ENCODE measurements around the gene MPEG1.

The MPEG1 gene

GRCh38 chr11:59179121-59179520, 33.6 kb downstream of the MPEG1 start:
- H3K4me3 ChIP-seq = no peak overlapping the region
- DNase-seq (ENCODE audit: low spot score) = no peak
- TF ChIP-seq CTCF (IDR thresholded peaks at IDR 0.05) = no peak
- no peak overlapping the region for H3K27ac ChIP-seq

- TF ChIP-seq CTCF (IDR thresholded peaks at IDR 0.05) = no peak
- Histone ChIP-seq H3K27ac (no peak overlapping the region), H3K4me3 (no peak overlapping the region)
- no peak for DNase-seq (ENCODE audit: low spot score)
Observed at GRCh38 chr11:59178402-59178801, 34.3 kb downstream of the MPEG1 start.

- H3K27ac ChIP-seq = no peak overlapping the region
- no peak overlapping the region for H3K4me3 ChIP-seq
- no peak for TF ChIP-seq CTCF (IDR thresholded peaks at IDR 0.05)
- no peak for DNase-seq (ENCODE audit: low spot score)
Observed at GRCh38 chr11:59176330-59176729, 36.4 kb downstream of the MPEG1 start.

GRCh38 chr11:59175091-59175501, 37.6 kb downstream of the MPEG1 start:
- peak overlapping the region in 1 of 2 donors; percentile 38 for H3K27ac ChIP-seq
- no peak for TF ChIP-seq CTCF (IDR thresholded peaks at IDR 0.05)
- no peak overlapping the region for H3K4me3 ChIP-seq
- DNase-seq (ENCODE audit: low spot score) = no peak

- H3K27ac ChIP-seq = peak overlapping the region in 1 of 2 donors; percentile 38
- H3K4me3 ChIP-seq = no peak overlapping the region
- DNase-seq (ENCODE audit: low spot score) = no peak
- TF ChIP-seq CTCF (IDR thresholded peaks at IDR 0.05) = no peak
Observed at GRCh38 chr11:59174664-59175033, 38.1 kb downstream of the MPEG1 start.

- Histone ChIP-seq H3K27ac (peak overlapping the region in 1 of 2 donors; percentile 63), H3K4me3 (peak overlapping the region; percentile 80)
- DNase-seq (ENCODE audit: low spot score) = no peak
- no peak for TF ChIP-seq CTCF (IDR thresholded peaks at IDR 0.05)
Observed at GRCh38 chr11:59173964-59174663, 38.6 kb downstream of the MPEG1 start.

All from coronary artery (tissue), 2 donors.